Endothelial cell (in vitro differentiated cells): Measurements from ENCODE around the gene PDE10A. TPM values are rescaled to one million over a fixed set of nuclear protein-coding genes. Genes with fewer than 3 reads are reported as not detected.

ENCODE experiments used
- DNase-seq: peaks from one replicate; pipeline ENCODE4 v3.0.0; 2021; ENCODE audit warnings: low spot score
- H3K27ac Mint-ChIP-seq: one replicate; pipeline ENCODE4 v1.8.0; 2021; ENCODE audit warnings: mixed read lengths, inconsistent platforms; ENCODE audit not compliant: unreplicated experiment
- H3K27me3 Mint-ChIP-seq: one replicate; pipeline ENCODE4 v1.8.0; 2021; ENCODE audit warnings: mild to moderate bottlenecking, moderate library complexity, mixed read lengths, inconsistent platforms; ENCODE audit not compliant: unreplicated experiment
- H3K36me3 Mint-ChIP-seq: one replicate; pipeline ENCODE4 v1.8.0; 2021; ENCODE audit warnings: mild to moderate bottlenecking, low read depth, mixed read lengths, inconsistent platforms; ENCODE audit not compliant: unreplicated experiment
- H3K4me1 Mint-ChIP-seq: one replicate; pipeline ENCODE4 v1.8.0; 2021; ENCODE audit warnings: mild to moderate bottlenecking, mixed read lengths, inconsistent platforms; ENCODE audit not compliant: unreplicated experiment
- H3K4me3 Mint-ChIP-seq: one replicate; pipeline ENCODE4 v1.8.0; 2021; ENCODE audit warnings: mild to moderate bottlenecking, mixed read lengths, inconsistent platforms; ENCODE audit not compliant: unreplicated experiment
- H3K9me3 Mint-ChIP-seq: one replicate; pipeline ENCODE4 v1.8.0; 2021; ENCODE audit warnings: mixed read lengths, inconsistent platforms; ENCODE audit not compliant: unreplicated experiment
- CTCF ChIP-seq: fragments of 200-600 bp; sonication (generic); IDR thresholded peaks from one replicate; pipeline ENCODE4 v1.5.0; 2021; ENCODE audit warnings: antibody characterized with exemption; ENCODE audit not compliant: unreplicated experiment
- total RNA-seq: library from RNA; stranded (reverse); fragmentation: NEBNext Ultra II Directional; extraction: Animal tissue kit (Norgen Biotek cat#: 25700); gene quantifications from one replicate; pipeline ENCODE4 v1.2.1, GENCODE V29; 2021; ENCODE audit not compliant: unreplicated experiment

Gene PDE10A
- total RNA-seq, 1 donor from 2014 or later, result 11.5 TPM

- H3K4me3 Mint-ChIP-seq, result no peak overlapping the region
- no peak overlapping the region for H3K27ac Mint-ChIP-seq
- H3K4me1 Mint-ChIP-seq, result peaks cover 12% of the 10 kb centered on the region
- H3K27me3 Mint-ChIP-seq, result peaks cover 3% of the 10 kb centered on the region
- H3K9me3 Mint-ChIP-seq, result no peaks in the 10 kb centered on the region
- H3K36me3 Mint-ChIP-seq, result no peaks in the 10 kb centered on the region
- TF ChIP-seq CTCF, result no peak
- no peak for DNase-seq
These were observed 165.6 kb downstream of the PDE10A start for GRCh38 chr6:165497472-165497871.

- Mint-ChIP-seq H3K4me1 (no peaks in the 10 kb centered on the region), H3K27ac (no peak overlapping the region), H3K27me3 (peaks cover 1% of the 10 kb centered on the region), H3K36me3 (no peaks in the 10 kb centered on the region), H3K9me3 (no peaks in the 10 kb centered on the region), H3K4me3 (no peak overlapping the region)
- no peak for TF ChIP-seq CTCF
- DNase-seq, result no peak
These were observed 174.3 kb downstream of the PDE10A start for GRCh38 chr6:165488624-165489295.

GRCh38 chr6:165487950-165488349 lies 175.1 kb downstream of the PDE10A start:
- Mint-ChIP-seq H3K4me1 (no peaks in the 10 kb centered on the region), H3K9me3 (no peaks in the 10 kb centered on the region), H3K36me3 (no peaks in the 10 kb centered on the region), H3K27ac (no peak overlapping the region), H3K4me3 (no peak overlapping the region), H3K27me3 (peaks cover 1% of the 10 kb centered on the region)
- DNase-seq, result no peak
- no peak for TF ChIP-seq CTCF

GRCh38 chr6:165487347-165487746 lies 175.7 kb downstream of the PDE10A start:
- H3K27ac Mint-ChIP-seq, result no peak overlapping the region
- H3K36me3 Mint-ChIP-seq, result no peaks in the 10 kb centered on the region
- no peaks in the 10 kb centered on the region for H3K9me3 Mint-ChIP-seq
- TF ChIP-seq CTCF, result no peak
- no peaks in the 10 kb centered on the region for H3K4me1 Mint-ChIP-seq
- DNase-seq, result no peak
- H3K4me3 Mint-ChIP-seq, result no peak overlapping the region
- H3K27me3 Mint-ChIP-seq, result peaks cover 1% of the 10 kb centered on the region
